T-helper 17 cell (primary cell): ENCODE data around the gene ARRDC3. TPM values are rescaled to one million over a fixed set of nuclear protein-coding genes. Genes with fewer than 3 reads are reported as not detected.

ENCODE experiments used
- ATAC-seq: fragments of 150-1000 bp; cut with Tn5 transposase; 2 replicates; pipeline ENCODE4 v1.10.0; 2021; ENCODE audit warnings: mild to moderate bottlenecking, moderate library complexity
- DNase-seq, 3 donors: peaks; one replicate each; pipeline versions ENCODE4 v3.0.0 to v3.0.0-alpha.2; 2020 to 2021
- H3K9me3 ChIP-seq: one replicate; pipeline ENCODE4 v1.7.0; 2013; ENCODE audit warnings: low read length, mild to moderate bottlenecking; ENCODE audit not compliant: control insufficient read depth, poor library complexity, severe bottlenecking
- H3K27ac Mint-ChIP-seq: one replicate; pipeline ENCODE4 v1.8.0; 2022; ENCODE audit warnings: mild to moderate bottlenecking, moderate library complexity, mixed read lengths
- H3K27me3 Mint-ChIP-seq: one replicate; pipeline ENCODE4 v1.8.0; 2022; ENCODE audit warnings: mixed read lengths
- H3K36me3 Mint-ChIP-seq: one replicate; pipeline ENCODE4 v1.8.0; 2022; ENCODE audit warnings: low read depth, mixed read lengths
- H3K4me1 Mint-ChIP-seq: one replicate; pipeline ENCODE4 v1.8.0; 2022; ENCODE audit warnings: mild to moderate bottlenecking, mixed read lengths
- H3K4me3 Mint-ChIP-seq: one replicate; pipeline ENCODE4 v1.8.0; 2022; ENCODE audit warnings: mild to moderate bottlenecking, moderate library complexity, mixed read lengths
- total RNA-seq, 4 donors: library from RNA in 2 of 4; stranded (reverse) in 2 of 4; gene quantifications; one replicate each; pipeline ENCODE4 v1.2.3 and lab custom pipeline; 2022 to 2026

Gene ARRDC3
- total RNA-seq = 100 to 1,000 TPM; 173 to 200 TPM
- total RNA-seq (lab: John Stamatoyannopoulos, UW) = 343 to 540 reads per million in 2 donors

- Mint-ChIP-seq H3K36me3 (peaks cover 2% of the 10 kb centered on the region), H3K27me3 (no peaks in the 10 kb centered on the region), H3K4me1 (peaks cover 17% of the 10 kb centered on the region), H3K27ac (peak within 1 kb of the TSS; percentile 100), H3K4me3 (peak within 1 kb of the TSS; percentile 98)
- peak; percentile 93 to 97 (median 96) for DNase-seq
- peak; percentile 38 for ATAC-seq
- H3K9me3 ChIP-seq = no peaks in the 10 kb centered on the region
These were observed at the start of gene ARRDC3 for GRCh38 chr5:91383027-91383955. TSS of gene ARRDC3 (minus strand) at chr5:91383317. CDS start at chr5:91383092, 225 bp downstream.

- DNase-seq (no peak), ATAC-seq (no peak)
- peaks cover 12% of the 10 kb centered on the region for H3K4me1 Mint-ChIP-seq
- no peaks in the 10 kb centered on the region for H3K36me3 Mint-ChIP-seq
- no peak overlapping the region for H3K27ac Mint-ChIP-seq
- H3K4me3 Mint-ChIP-seq = no peak overlapping the region
- H3K27me3 Mint-ChIP-seq = no peaks in the 10 kb centered on the region
- no peaks in the 10 kb centered on the region for H3K9me3 ChIP-seq
These were observed 47.8 kb upstream of the ARRDC3 start for GRCh38 chr5:91430949-91431348.

DNA sequence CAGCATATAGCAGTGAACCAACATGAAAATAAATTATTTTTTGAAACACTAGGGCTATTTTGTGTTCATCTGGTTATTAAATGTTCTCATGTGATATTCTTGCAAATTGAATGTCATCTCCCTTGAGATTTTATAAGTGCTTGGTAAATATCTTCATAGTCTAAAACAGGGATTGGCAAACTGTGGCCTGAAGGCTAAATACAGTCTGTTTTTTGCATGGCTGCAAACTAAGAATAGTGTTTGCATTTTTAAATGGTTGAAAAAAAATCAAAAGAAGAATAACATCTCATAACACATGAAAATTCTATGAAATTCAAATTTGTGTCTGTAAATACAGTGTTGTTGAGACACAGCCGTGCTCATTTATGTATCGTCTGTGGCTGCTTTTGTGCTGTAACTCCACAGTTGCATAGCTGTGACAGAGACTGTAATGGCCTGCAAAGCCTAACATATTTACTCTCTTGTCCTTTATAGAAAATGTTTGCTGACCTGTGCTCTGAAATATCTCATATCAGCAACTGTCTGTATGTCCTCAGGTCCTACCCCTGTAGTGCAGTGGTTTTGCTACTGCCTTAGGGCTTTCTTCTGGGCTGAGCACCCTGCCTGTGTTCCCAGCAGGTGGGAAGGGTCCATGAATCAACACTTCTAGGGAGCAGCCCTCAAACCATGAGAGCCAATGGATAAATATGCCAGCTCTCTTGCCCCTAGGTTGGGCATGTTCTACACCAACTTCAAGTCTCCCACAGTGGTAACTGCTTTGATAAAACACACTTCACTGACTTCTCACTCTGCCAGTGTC, 41.7 kb upstream of the ARRDC3 start:
- DNase-seq (no peak), ATAC-seq (no peak)
- no peaks in the 10 kb centered on the region for H3K27me3 Mint-ChIP-seq
- H3K4me3 Mint-ChIP-seq = no peak overlapping the region
- H3K27ac Mint-ChIP-seq = no peak overlapping the region
- H3K9me3 ChIP-seq = no peaks in the 10 kb centered on the region
- peaks cover 4% of the 10 kb centered on the region for H3K36me3 Mint-ChIP-seq
- H3K4me1 Mint-ChIP-seq = no peaks in the 10 kb centered on the region

- H3K4me1 Mint-ChIP-seq = no peaks in the 10 kb centered on the region
- H3K27ac Mint-ChIP-seq = no peak overlapping the region
- H3K9me3 ChIP-seq = no peaks in the 10 kb centered on the region
- DNase-seq (no peak), ATAC-seq (no peak)
- no peaks in the 10 kb centered on the region for H3K27me3 Mint-ChIP-seq
- no peak overlapping the region for H3K4me3 Mint-ChIP-seq
- peaks cover 4% of the 10 kb centered on the region for H3K36me3 Mint-ChIP-seq
These were observed 40.8 kb upstream of the ARRDC3 start for GRCh38 chr5:91423871-91424270.

DNA sequence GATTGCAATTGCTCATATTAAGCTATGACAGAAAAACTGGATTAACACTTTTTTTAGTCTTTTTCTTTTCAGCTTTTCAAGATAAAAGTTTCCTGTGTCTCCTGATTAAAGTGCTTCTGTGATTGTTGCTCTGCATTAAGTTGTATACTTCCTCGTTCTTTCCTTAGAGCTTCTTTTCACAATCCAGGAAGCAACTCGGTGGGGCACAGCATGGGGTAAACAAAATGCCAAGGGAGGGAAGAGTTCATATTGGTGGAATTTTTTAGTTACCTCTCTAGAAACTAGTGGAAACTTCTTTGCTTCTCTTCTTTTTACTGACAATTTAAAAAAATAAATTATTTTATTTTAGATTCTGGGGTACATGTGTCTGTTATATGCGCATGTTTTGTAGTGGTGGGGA, 37.8 kb upstream of the ARRDC3 start:
- Mint-ChIP-seq H3K4me3 (no peak overlapping the region), H3K4me1 (no peaks in the 10 kb centered on the region), H3K36me3 (peaks cover 4% of the 10 kb centered on the region), H3K27me3 (peaks cover 5% of the 10 kb centered on the region), H3K27ac (no peak overlapping the region)
- DNase-seq (no peak), ATAC-seq (no peak)
- no peaks in the 10 kb centered on the region for H3K9me3 ChIP-seq

DNA sequence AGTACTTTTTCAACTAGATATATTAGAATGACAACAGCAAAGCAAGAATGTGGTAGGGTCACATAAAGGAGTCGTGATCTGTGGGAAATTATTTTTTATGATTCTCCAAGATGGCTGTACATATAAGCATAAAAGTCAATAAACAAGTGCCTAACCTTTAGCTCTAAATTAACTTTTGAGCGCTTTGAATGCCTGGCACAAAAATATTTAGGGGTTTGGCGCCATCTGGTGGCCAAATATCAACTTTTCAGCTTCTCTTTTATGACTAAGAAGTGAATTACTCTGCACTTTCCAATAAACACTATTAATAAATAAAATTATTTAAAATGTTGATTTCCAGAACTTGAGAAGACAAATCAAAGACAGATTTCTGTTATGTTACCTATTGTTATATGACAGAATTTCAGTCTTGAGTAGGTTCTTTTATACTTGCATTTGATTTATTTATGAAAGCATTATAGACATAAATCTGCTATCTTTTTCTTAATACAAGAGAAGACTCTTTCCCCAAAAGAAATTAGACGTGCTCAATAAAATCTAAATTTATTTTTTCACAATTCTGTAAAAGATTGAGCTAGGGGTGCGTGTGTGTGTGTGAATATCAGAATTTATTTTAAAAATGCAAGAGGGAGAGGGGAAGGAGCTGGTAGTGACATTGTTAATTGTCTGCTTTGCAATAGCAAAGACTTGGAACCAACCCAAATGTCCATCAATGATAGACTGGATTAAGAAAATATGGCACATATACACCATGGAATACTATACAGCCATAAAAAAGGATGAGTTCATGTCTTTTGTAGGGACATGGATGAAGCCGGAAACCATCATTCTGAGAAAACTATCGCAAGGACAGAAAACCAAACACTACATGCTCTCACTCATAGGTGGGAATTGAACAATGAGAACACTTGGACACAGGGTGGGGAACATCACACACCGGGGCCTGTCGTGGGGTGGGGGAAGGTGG, 36.7 kb upstream of the ARRDC3 start:
- no peaks in the 10 kb centered on the region for H3K4me1 Mint-ChIP-seq
- DNase-seq = peak; percentile 43 to 57 (median 50)
- no peaks in the 10 kb centered on the region for H3K9me3 ChIP-seq
- peak; percentile 40 for ATAC-seq
- no peak overlapping the region for H3K4me3 Mint-ChIP-seq
- peaks cover 4% of the 10 kb centered on the region for H3K36me3 Mint-ChIP-seq
- H3K27me3 Mint-ChIP-seq = peaks cover 5% of the 10 kb centered on the region
- peak overlapping the region; percentile 16 for H3K27ac Mint-ChIP-seq

DNA sequence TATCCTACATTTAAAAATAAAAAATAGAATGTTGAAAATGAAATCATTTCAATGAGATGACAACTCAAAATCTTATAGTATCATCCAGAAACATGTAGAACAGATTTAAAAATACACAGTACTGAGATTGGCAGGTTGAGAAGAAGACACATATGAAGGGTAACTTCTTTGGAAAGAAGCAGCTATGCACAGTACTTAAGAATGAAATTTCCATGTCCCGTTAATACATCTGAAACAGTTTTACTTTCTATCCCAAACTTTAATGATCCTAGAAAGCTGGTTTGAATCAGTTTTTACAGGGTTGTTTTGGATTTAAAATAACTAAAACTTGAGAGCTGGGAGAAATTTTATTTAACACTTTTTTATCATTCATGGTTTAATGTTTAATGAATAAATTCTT, 36.0 kb upstream of the ARRDC3 start:
- Mint-ChIP-seq H3K4me1 (no peaks in the 10 kb centered on the region), H3K27ac (peak overlapping the region; percentile 16), H3K36me3 (peaks cover 4% of the 10 kb centered on the region), H3K4me3 (no peak overlapping the region), H3K27me3 (peaks cover 5% of the 10 kb centered on the region)
- ATAC-seq (no peak), DNase-seq (no peak)
- no peaks in the 10 kb centered on the region for H3K9me3 ChIP-seq

DNA sequence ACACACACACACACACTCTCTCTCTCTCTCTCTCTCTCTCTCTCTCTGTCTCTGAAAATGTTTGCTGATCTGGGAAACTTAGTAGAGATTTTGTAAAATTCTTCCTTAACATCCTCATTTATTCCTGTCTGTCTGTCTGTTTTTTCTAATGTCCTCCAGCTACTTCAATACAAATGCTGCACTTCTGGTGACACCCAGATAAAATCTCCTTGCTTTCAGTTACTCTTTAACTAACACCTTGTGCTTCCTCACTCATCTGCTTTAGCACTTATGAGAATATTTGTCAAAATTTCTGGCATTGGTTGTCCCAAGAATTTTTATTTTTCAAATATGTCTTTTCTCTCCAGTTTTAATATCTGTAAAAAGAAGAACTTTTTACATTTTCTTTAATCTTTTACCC, 35.0 kb upstream of the ARRDC3 start:
- Mint-ChIP-seq H3K27me3 (peaks cover 5% of the 10 kb centered on the region), H3K4me3 (no peak overlapping the region), H3K4me1 (no peaks in the 10 kb centered on the region), H3K36me3 (peaks cover 4% of the 10 kb centered on the region), H3K27ac (no peak overlapping the region)
- ATAC-seq = no peak
- DNase-seq = no peak
- H3K9me3 ChIP-seq = no peaks in the 10 kb centered on the region

DNA sequence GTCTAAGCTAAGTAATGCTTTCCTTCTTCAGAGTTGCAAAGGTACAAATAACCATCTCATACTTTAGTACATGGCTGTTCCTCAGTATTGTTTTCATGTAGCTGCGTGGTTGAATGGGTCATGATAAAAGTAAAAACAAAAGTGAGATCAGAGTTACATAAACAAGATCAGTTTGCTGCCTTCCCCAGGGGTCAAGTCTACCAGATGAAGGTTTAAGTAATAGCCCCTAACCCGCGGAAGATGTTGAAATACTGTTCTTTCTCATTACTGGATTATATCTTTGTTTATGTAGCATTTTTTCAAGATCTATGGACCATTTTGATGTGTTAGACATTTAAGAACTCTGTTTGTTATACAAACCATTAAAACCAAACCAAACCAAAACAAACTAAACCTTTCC, 34.1 kb upstream of the ARRDC3 start:
- no peak overlapping the region for H3K27ac Mint-ChIP-seq
- H3K27me3 Mint-ChIP-seq = peaks cover 5% of the 10 kb centered on the region
- H3K36me3 Mint-ChIP-seq = peaks cover 4% of the 10 kb centered on the region
- no peak for ATAC-seq
- H3K9me3 ChIP-seq = no peaks in the 10 kb centered on the region
- no peaks in the 10 kb centered on the region for H3K4me1 Mint-ChIP-seq
- H3K4me3 Mint-ChIP-seq = no peak overlapping the region
- no peak for DNase-seq

DNA sequence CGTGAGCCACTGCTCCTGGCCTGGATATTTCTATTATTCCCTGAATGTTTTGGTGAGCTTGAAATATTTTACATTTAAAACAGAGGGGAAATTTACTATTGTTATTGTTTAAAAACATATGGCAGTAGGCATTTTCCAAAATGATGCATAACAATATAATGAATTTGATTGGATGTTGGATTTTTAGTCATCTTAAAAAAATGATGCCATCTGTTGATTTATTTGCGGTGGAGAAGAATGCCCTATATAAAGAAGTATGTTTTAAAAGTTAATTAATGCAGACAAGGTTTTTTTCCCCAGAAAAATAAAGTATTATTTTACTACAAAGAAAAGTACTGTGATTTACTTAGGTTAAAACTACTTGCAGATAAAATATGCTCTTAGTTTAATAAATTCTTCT, 33.4 kb upstream of the ARRDC3 start:
- ATAC-seq = no peak
- H3K27me3 Mint-ChIP-seq = peaks cover 5% of the 10 kb centered on the region
- no peak overlapping the region for H3K4me3 Mint-ChIP-seq
- no peaks in the 10 kb centered on the region for H3K4me1 Mint-ChIP-seq
- DNase-seq = no peak
- H3K27ac Mint-ChIP-seq = no peak overlapping the region
- peaks cover 2% of the 10 kb centered on the region for H3K36me3 Mint-ChIP-seq
- no peaks in the 10 kb centered on the region for H3K9me3 ChIP-seq

GRCh38 chr5:91409304-91409703, 26.2 kb upstream of the ARRDC3 start:
- no peaks in the 10 kb centered on the region for H3K27me3 Mint-ChIP-seq
- H3K4me1 Mint-ChIP-seq = no peaks in the 10 kb centered on the region
- no peak overlapping the region for H3K4me3 Mint-ChIP-seq
- H3K9me3 ChIP-seq = no peaks in the 10 kb centered on the region
- no peaks in the 10 kb centered on the region for H3K36me3 Mint-ChIP-seq
- DNase-seq (no peak), ATAC-seq (no peak)
- no peak overlapping the region for H3K27ac Mint-ChIP-seq

DNA sequence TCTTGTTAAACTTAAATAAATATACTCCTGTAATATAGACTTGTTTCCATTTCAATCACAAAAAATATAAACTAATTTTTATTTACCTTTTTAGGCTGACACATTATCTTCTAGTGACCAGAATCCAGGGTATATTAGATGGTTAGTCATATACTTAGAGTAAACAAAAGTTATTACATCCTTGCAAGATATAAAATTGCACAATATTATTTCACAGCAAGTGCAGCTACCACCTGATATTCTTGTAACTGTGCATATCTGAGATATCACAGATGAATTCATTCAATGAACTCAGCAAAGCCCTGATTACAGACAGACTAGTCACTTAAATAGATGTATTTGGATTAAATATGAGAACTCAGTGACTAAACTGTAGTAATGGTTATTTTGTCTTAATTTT, 25.6 kb upstream of the ARRDC3 start:
- no peak for ATAC-seq

More for the DNA sequence above, 25.6 kb upstream of the ARRDC3 start:
- no peak for DNase-seq
- no peaks in the 10 kb centered on the region for H3K9me3 ChIP-seq
- peaks cover 2% of the 10 kb centered on the region for H3K36me3 Mint-ChIP-seq
- H3K4me1 Mint-ChIP-seq = no peaks in the 10 kb centered on the region
- no peak overlapping the region for H3K4me3 Mint-ChIP-seq
- H3K27me3 Mint-ChIP-seq = no peaks in the 10 kb centered on the region
- no peak overlapping the region for H3K27ac Mint-ChIP-seq
